IPS-20b (cell line): Measurements from ENCODE around the gene GRIN1.

Experiments used
- H3K27ac ChIP-seq: one replicate; pipeline ENCODE4 v1.5.1; 2013; ENCODE audit warnings: low read length
- H3K27me3 ChIP-seq: 2 replicates; pipeline ENCODE4 v1.6.1; 2013; ENCODE audit warnings: mild to moderate bottlenecking, low read length, inconsistent platforms; ENCODE audit not compliant: insufficient read depth
- H3K36me3 ChIP-seq: 2 replicates; pipeline ENCODE4 v1.6.1; 2013; ENCODE audit warnings: low read depth, mild to moderate bottlenecking, inconsistent platforms, low read length, moderate library complexity; ENCODE audit not compliant: insufficient read depth
- H3K4me1 ChIP-seq: 2 replicates; pipeline ENCODE4 v1.6.1; 2013; ENCODE audit warnings: mild to moderate bottlenecking, control low read depth, inconsistent platforms, low read length, moderate library complexity; ENCODE audit not compliant: insufficient read depth
- H3K4me3 ChIP-seq: 2 replicates; pipeline ENCODE4 v1.5.1; 2013; ENCODE audit warnings: mild to moderate bottlenecking, low read length, inconsistent platforms
- H3K9ac ChIP-seq: 2 replicates; pipeline ENCODE4 v1.6.1; 2013; ENCODE audit warnings: low read depth, mild to moderate bottlenecking, inconsistent platforms, low read length, moderate library complexity
- H3K9me3 ChIP-seq: 2 replicates; pipeline ENCODE4 v1.6.1; 2013; ENCODE audit warnings: mild to moderate bottlenecking, low read depth, low read length, inconsistent platforms; ENCODE audit not compliant: insufficient read depth

The GRIN1 gene

GRCh38 chr9:137192859-137193258 is 53.9 kb downstream of the GRIN1 start:
- Histone ChIP-seq H3K4me3 (no peak overlapping the region), H3K9ac (no peak overlapping the region), H3K4me1 (peaks cover 5% of the 10 kb centered on the region; the same call in 1 of the 2 replicates), H3K9me3 (no peaks in the 10 kb centered on the region), H3K27me3 (no peaks in the 10 kb centered on the region), H3K27ac (no peak overlapping the region), H3K36me3 (peaks cover 4% of the 10 kb centered on the region; the same call in 1 of the 2 replicates)

GRCh38 chr9:137193771-137194170 is 54.8 kb downstream of the GRIN1 start:
- Histone ChIP-seq H3K4me1 (peaks cover 5% of the 10 kb centered on the region; the same call in 1 of the 2 replicates), H3K27me3 (no peaks in the 10 kb centered on the region), H3K36me3 (peaks cover 4% of the 10 kb centered on the region; the same call in 1 of the 2 replicates), H3K4me3 (no peak overlapping the region), H3K9ac (no peak overlapping the region), H3K27ac (no peak overlapping the region), H3K9me3 (no peaks in the 10 kb centered on the region)

- Histone ChIP-seq H3K4me1 (peaks cover 4% of the 10 kb centered on the region; the same call in 1 of the 2 replicates), H3K27me3 (no peaks in the 10 kb centered on the region), H3K36me3 (peaks cover 4% of the 10 kb centered on the region; the same call in 1 of the 2 replicates), H3K27ac (no peak overlapping the region), H3K4me3 (no peak overlapping the region), H3K9me3 (no peaks in the 10 kb centered on the region), H3K9ac (no peak overlapping the region)
These were observed 55.4 kb downstream of the GRIN1 start for GRCh38 chr9:137194388-137194787.

- Histone ChIP-seq H3K27me3 (no peaks in the 10 kb centered on the region), H3K9ac (no peak overlapping the region), H3K4me3 (no peak overlapping the region), H3K36me3 (peaks cover 4% of the 10 kb centered on the region; the same call in 1 of the 2 replicates), H3K4me1 (no peaks in the 10 kb centered on the region), H3K9me3 (no peaks in the 10 kb centered on the region), H3K27ac (no peak overlapping the region)
These were observed 56.0 kb downstream of the GRIN1 start for GRCh38 chr9:137194909-137195308.

- peaks cover 4% of the 10 kb centered on the region; the same call in 1 of the 2 replicates for H3K36me3 ChIP-seq
- no peaks in the 10 kb centered on the region for H3K4me1 ChIP-seq
- H3K9me3 ChIP-seq: no peaks in the 10 kb centered on the region
- H3K9ac ChIP-seq: no peak overlapping the region
- H3K27ac ChIP-seq: no peak overlapping the region
- no peak overlapping the region for H3K4me3 ChIP-seq
- no peaks in the 10 kb centered on the region for H3K27me3 ChIP-seq
These were observed 56.7 kb downstream of the GRIN1 start for GRCh38 chr9:137195525-137196220.

GRCh38 chr9:137198051-137198901 is 59.3 kb downstream of the GRIN1 start:
- H3K4me3 ChIP-seq: no peak overlapping the region
- no peaks in the 10 kb centered on the region for H3K36me3 ChIP-seq
- H3K4me1 ChIP-seq: 0 out of 2 replicates have a peak, but pooled peaks cover 2% of the 10 kb centered on the region
- no peaks in the 10 kb centered on the region for H3K9me3 ChIP-seq
- no peak overlapping the region for H3K27ac ChIP-seq
- H3K9ac ChIP-seq: no peak overlapping the region
- H3K27me3 ChIP-seq: no peaks in the 10 kb centered on the region

- H3K36me3 ChIP-seq: no peaks in the 10 kb centered on the region
- H3K4me1 ChIP-seq: 0 out of 2 replicates have a peak, but pooled peaks cover 2% of the 10 kb centered on the region
- H3K9ac ChIP-seq: no peak overlapping the region
- no peaks in the 10 kb centered on the region for H3K9me3 ChIP-seq
- H3K27ac ChIP-seq: no peak overlapping the region
- H3K4me3 ChIP-seq: no peak overlapping the region; the same call in 1 of the 2 replicates
- H3K27me3 ChIP-seq: no peaks in the 10 kb centered on the region
These were observed 59.9 kb downstream of the GRIN1 start for GRCh38 chr9:137198902-137199283.

- Histone ChIP-seq H3K36me3 (no peaks in the 10 kb centered on the region), H3K4me3 (peak overlapping the region; percentile 49; the same call in 1 of the 2 replicates), H3K9me3 (no peaks in the 10 kb centered on the region), H3K4me1 (peaks cover 2% of the 10 kb centered on the region; the same call in 1 of the 2 replicates), H3K27ac (no peak overlapping the region), H3K9ac (no peak overlapping the region), H3K27me3 (no peaks in the 10 kb centered on the region)
These were observed 60.6 kb downstream of the GRIN1 start for GRCh38 chr9:137199411-137200121.

- Histone ChIP-seq H3K9me3 (no peaks in the 10 kb centered on the region), H3K9ac (peak within 1 kb of the TSS; percentile 88), H3K4me3 (peak within 1 kb of the TSS; percentile 87), H3K27ac (peak within 1 kb of the TSS; percentile 55), H3K4me1 (peaks cover 2% of the 10 kb centered on the region; the same call in 1 of the 2 replicates), H3K36me3 (no peaks in the 10 kb centered on the region), H3K27me3 (no peaks in the 10 kb centered on the region)
These were observed 61.6 kb downstream of the GRIN1 start, which contains the start of gene TPRN for GRCh38 chr9:137200311-137201204. Gene TPRN, minus strand, starts transcription at chr9:137200741. Its CDS starts 30 bp downstream, at chr9:137200711.

- Histone ChIP-seq H3K27me3 (no peaks in the 10 kb centered on the region), H3K27ac (peak overlapping the region; percentile 55), H3K4me3 (peak overlapping the region; percentile 87), H3K9ac (peak overlapping the region; percentile 88), H3K9me3 (no peaks in the 10 kb centered on the region), H3K4me1 (peaks cover 5% of the 10 kb centered on the region), H3K36me3 (no peaks in the 10 kb centered on the region)
These were observed 62.4 kb downstream of the GRIN1 start for GRCh38 chr9:137201205-137201868.
